GM12865 (cell line): ENCODE measurements around the gene RPP21.

Experiments used
- DNase-seq: peaks from one replicate; pipeline ENCODE4 v3.0.0; 2010; ENCODE audit warnings: low read depth
- H3K4me3 ChIP-seq: 2 replicates; pipeline ENCODE4 v1.5.1; 2011; ENCODE audit warnings: mild to moderate bottlenecking, low read depth, low read length, control low read depth
- TF ChIP-seq, protein P1 (sequence below): IDR thresholded peaks from 2 replicates; pipeline ENCODE4 v1.5.1; 2011; ENCODE audit warnings: low read length, control low read depth, low read depth, inconsistent platforms; ENCODE audit not compliant: insufficient read depth; ENCODE audit errors: missing control alignments

Gene RPP21

DNA sequence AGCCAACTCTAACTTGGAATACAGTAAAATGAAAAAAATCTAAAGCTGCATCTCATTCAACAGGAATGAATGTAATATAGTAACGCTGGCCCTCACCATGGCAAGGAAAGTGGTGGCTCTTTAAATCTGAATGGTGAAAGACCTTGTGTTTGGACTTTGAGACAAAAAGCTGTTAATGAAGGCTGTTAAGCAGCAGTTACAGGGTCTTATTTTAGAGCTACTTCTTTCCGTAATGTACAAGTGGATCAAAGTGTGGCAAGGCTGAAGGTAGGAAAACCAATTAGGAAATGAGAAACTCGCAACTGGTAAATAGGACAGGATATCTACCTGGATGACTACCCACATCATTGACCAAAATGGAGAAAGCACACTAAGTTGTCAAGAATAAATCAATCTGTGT is 29.8 kb upstream of the RPP21 start:
- H3K4me3 ChIP-seq = no peak overlapping the region
- TF ChIP-seq, protein P1, sequence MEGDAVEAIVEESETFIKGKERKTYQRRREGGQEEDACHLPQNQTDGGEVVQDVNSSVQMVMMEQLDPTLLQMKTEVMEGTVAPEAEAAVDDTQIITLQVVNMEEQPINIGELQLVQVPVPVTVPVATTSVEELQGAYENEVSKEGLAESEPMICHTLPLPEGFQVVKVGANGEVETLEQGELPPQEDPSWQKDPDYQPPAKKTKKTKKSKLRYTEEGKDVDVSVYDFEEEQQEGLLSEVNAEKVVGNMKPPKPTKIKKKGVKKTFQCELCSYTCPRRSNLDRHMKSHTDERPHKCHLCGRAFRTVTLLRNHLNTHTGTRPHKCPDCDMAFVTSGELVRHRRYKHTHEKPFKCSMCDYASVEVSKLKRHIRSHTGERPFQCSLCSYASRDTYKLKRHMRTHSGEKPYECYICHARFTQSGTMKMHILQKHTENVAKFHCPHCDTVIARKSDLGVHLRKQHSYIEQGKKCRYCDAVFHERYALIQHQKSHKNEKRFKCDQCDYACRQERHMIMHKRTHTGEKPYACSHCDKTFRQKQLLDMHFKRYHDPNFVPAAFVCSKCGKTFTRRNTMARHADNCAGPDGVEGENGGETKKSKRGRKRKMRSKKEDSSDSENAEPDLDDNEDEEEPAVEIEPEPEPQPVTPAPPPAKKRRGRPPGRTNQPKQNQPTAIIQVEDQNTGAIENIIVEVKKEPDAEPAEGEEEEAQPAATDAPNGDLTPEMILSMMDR = no peak
- DNase-seq = no peak

DNA sequence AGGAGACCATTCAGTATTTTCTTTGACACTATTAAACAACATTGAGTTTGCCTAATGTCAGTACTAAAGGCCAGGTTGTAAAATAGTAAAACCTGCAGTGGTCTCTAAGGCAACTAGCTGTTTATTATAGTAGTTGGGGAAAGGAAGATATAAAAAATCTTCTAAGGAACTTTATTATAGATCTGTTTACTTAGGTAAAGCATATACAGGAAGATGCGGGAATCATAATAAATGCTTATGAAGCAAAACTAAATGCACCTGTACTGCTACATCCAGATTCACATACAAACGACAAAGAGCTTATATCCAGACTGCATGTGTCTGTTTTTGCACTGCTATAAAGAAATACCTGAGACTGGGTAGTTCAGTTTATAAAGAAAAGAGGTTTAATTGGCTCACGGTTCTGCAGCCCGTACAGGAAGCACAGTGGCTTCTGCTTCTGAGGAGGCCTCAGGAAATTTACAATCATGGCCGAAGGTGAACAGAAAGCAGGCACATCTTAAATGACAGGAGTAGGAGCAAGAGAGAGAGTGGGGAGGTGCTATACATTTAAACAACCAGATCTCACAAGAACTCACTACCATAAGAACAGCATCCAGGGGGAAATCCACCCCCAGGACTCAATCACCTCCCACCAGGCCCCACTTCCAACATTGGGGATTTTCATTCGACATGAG is 26.9 kb upstream of the RPP21 start:
- no peak overlapping the region for H3K4me3 ChIP-seq
- DNase-seq = no peak
- TF ChIP-seq, protein P1 = no peak

DNA sequence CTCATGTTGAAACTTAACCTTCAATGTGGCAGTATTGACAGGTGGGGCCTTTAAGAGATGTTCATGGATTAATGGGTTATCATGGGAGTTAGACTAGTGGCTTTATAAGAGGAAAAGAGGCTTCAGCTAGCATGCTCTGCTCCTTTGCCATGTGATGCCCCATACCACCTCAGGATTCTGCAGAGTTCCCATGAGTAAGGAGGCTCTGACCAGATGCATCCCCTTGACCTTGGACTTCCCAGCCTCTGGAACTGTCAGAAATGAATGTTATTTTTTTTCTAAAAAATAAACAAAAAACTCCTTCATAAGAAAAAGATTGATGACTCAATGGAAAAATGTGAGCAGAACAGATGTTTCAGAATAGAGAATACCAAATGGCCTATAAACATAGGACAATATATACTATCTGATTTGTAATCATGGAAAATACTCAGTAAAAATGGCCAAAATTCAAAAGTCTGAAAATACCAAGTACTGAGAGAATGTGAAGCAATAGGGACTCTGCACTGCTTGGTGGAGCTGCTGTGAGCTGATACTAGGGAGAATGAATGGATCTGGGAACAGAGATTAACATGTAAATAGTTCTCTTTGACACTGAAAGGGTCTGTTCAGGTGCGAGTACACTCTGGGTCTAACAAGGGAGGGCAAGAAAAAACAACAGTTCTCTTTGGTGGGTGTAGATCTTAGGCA is 25.7 kb upstream of the RPP21 start:
- H3K4me3 ChIP-seq = no peak overlapping the region
- TF ChIP-seq, protein P1 = no peak
- DNase-seq = no peak

GRCh38 chr6:30321692-30322388 is 23.1 kb upstream of the RPP21 start:
- TF ChIP-seq, protein P1 = no peak
- no peak for DNase-seq

DNA sequence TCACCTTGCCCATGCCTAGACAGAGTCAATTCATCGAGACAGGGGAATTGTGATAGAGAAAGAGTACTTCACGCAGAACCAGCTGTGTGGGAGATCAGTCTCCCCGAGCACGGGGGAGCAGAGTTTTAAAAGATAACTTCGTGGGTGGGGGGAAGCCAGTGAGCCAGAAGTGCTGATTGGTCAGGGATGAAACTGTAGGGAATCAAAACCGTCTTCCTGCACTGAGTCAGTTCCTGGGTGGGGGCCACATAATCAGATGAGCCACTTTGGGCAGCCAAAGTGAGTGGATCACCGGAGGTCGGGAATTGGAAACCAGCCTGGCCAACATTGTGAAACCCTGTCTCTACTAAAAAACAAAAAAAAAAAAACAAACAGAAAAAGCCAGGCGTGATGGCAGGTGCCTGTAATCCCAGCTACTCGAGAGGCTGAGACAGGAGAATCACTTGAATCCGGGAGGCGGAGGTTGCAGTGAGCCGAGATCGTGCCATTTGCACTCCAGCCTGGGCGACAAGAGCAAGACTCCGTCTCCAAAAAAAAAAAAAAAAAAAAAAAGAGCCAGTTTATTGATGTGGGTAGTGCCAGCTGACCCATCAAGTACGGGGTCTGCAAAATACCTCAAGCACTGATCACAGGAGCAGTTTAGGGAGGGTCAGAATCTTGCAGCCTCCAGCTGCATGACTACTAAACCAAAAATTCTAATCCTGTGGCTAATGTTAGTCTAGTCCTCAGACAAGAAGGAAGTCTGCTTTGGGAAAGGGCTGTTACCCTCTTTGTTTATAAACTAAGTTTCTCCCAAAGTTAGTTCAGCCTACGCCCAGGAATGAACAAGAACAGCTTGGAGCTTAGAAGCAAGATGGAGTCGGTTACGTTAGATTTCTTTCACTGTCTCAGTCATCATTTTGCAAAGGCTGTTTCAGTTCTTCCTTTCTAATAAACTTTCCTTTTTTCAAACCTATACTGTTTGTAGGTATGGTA is 22.1 kb upstream of the RPP21 start:
- no peak overlapping the region for H3K4me3 ChIP-seq
- TF ChIP-seq, protein P1 = no peak
- no peak for DNase-seq

More at GRCh38 chr6:30321692-30322388, 23.1 kb upstream of the RPP21 start:
- no peak overlapping the region for H3K4me3 ChIP-seq

GRCh38 chr6:30323806-30324205 is 21.1 kb upstream of the RPP21 start:
- H3K4me3 ChIP-seq = no peak overlapping the region
- TF ChIP-seq, protein P1 = no peak
- DNase-seq = no peak
